ENCODE measurements around the gene ANKRD62. TPM values are rescaled to one million over a fixed set of nuclear protein-coding genes. Genes with fewer than 3 reads are reported as not detected.

ANKRD62 gene
- total RNA-seq, 3 donors from 2014 or later, result not detected

- intact Hi-C loops (cut with DNase I; ENCODE audit: low total_unique reads), result no loop called here
- Histone ChIP-seq H3K27ac (no peak overlapping the region), H3K9me3 (no peaks in the 10 kb centered on the region), H3K4me1 (no peaks in the 10 kb centered on the region), H3K36me3 (no peaks in the 10 kb centered on the region), H3K4me3 (no peak overlapping the region), H3K27me3 (no peaks in the 10 kb centered on the region)
- DNase-seq (ENCODE audit: low spot score in 2 of 2), result no peak
- TF ChIP-seq POLR2A (IDR thresholded peaks at IDR 0.05) (no peak), CTCF (IDR thresholded peaks at IDR 0.05) (no peak), POLR2AphosphoS5 (IDR thresholded peaks at IDR 0.05) (no peak)
Observed at GRCh38 chr18:12048010-12048826, 45.4 kb upstream of the ANKRD62 start.

GRCh38 chr18:12048827-12049175, 44.8 kb upstream of the ANKRD62 start:
- Histone ChIP-seq H3K4me3 (no peak overlapping the region), H3K4me1 (no peaks in the 10 kb centered on the region), H3K9me3 (no peaks in the 10 kb centered on the region), H3K27ac (no peak overlapping the region), H3K27me3 (no peaks in the 10 kb centered on the region), H3K36me3 (no peaks in the 10 kb centered on the region)
- intact Hi-C loops (cut with DNase I; ENCODE audit: low total_unique reads), result no loop called here
- no peak for TF ChIP-seq POLR2A (IDR thresholded peaks at IDR 0.05)
- TF ChIP-seq CTCF (IDR thresholded peaks at IDR 0.05), result no peak
- no peak for TF ChIP-seq POLR2AphosphoS5 (IDR thresholded peaks at IDR 0.05)
- DNase-seq (ENCODE audit: low spot score in 2 of 2), result no peak

DNA sequence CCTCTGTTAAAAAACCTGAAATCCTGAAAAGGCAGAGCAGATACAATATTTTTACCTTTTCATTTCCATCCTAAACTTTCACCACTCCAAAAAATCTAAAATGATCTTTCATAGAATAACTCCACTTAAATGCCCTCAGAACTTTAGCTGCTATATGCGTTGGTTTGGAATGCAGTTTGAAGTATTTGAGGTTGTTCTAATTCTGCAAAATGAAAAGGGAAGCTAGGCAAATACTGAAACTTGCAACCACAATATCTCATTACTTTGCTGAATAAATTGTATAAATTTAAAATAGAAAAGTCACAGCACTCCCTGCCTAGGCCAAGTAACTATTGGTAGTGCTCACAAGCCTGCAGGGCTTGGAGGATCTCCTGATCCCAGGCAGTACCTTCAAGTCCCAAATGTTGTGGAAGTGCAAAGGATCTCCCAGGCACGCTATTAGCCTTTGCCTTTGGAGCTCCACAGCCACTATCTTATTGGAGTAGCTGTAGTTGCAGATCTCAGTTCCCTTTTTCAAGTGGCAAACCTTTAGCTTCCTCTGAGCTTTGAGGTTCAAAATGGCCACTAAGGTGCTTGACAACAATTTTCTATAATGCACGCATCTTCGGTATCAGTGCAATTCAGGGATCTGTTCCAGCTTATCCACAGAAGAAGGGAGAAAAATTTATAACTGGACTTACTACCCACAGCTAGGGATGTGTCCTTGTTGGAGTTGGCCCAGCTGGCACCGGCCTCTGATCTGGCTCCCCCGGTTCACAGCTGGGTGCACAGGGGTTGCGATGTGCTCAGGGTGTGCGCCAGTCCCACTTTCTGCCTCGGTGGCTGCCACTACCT, 43.4 kb upstream of the ANKRD62 start:
- intact Hi-C loops (cut with DNase I; ENCODE audit: low total_unique reads), result no loop called here
- H3K4me3 ChIP-seq, result no peak overlapping the region

GRCh38 chr18:12052866-12053265, 40.8 kb upstream of the ANKRD62 start:
- DNase-seq (ENCODE audit: low spot score in 2 of 2), result no peak
- no peak overlapping the region for H3K4me3 ChIP-seq
- H3K9me3 ChIP-seq, result no peaks in the 10 kb centered on the region
- intact Hi-C loops (cut with DNase I; ENCODE audit: low total_unique reads), result no loop called here
- no peaks in the 10 kb centered on the region for H3K36me3 ChIP-seq
- no peaks in the 10 kb centered on the region for H3K27me3 ChIP-seq
- TF ChIP-seq POLR2AphosphoS5 (IDR thresholded peaks at IDR 0.05) (no peak), POLR2A (IDR thresholded peaks at IDR 0.05) (no peak), CTCF (IDR thresholded peaks at IDR 0.05) (no peak)
- H3K27ac ChIP-seq, result no peak overlapping the region
- H3K4me1 ChIP-seq, result no peaks in the 10 kb centered on the region

More for the DNA sequence above, 43.4 kb upstream of the ANKRD62 start:
- H3K27me3 ChIP-seq, result no peaks in the 10 kb centered on the region
- DNase-seq (ENCODE audit: low spot score in 2 of 2), result no peak
- no peak overlapping the region for H3K27ac ChIP-seq
- no peaks in the 10 kb centered on the region for H3K36me3 ChIP-seq
- H3K9me3 ChIP-seq, result no peaks in the 10 kb centered on the region
- no peaks in the 10 kb centered on the region for H3K4me1 ChIP-seq
- TF ChIP-seq POLR2A (IDR thresholded peaks at IDR 0.05), result no peak
- TF ChIP-seq POLR2AphosphoS5 (IDR thresholded peaks at IDR 0.05), result no peak
- TF ChIP-seq CTCF (IDR thresholded peaks at IDR 0.05), result no peak

GRCh38 chr18:12053289-12053688, 40.4 kb upstream of the ANKRD62 start:
- Histone ChIP-seq H3K27me3 (no peaks in the 10 kb centered on the region), H3K4me3 (no peak overlapping the region), H3K36me3 (no peaks in the 10 kb centered on the region), H3K4me1 (no peaks in the 10 kb centered on the region), H3K27ac (no peak overlapping the region), H3K9me3 (no peaks in the 10 kb centered on the region)
- intact Hi-C loops (cut with DNase I; ENCODE audit: low total_unique reads), result no loop called here
- TF ChIP-seq POLR2AphosphoS5 (IDR thresholded peaks at IDR 0.05) (no peak), POLR2A (IDR thresholded peaks at IDR 0.05) (no peak), CTCF (IDR thresholded peaks at IDR 0.05) (no peak)
- no peak for DNase-seq (ENCODE audit: low spot score in 2 of 2)

All from breast epithelium (tissue), 4 donors.